Activated CD4-positive, alpha-beta T cell treated with anti-CD3 and anti-CD28 coated beads, Interleukin-2, amount 10 ng/mL, durations not matched to agents 24 days and 14 days (primary cell): ENCODE results near the gene KLK13. TPM values are rescaled to one million over a fixed set of nuclear protein-coding genes. Genes with fewer than 3 reads are reported as not detected.

ENCODE experiments used
- DNase-seq: peaks from one replicate; pipeline ENCODE4 v3.0.0; 2022
- H3K27ac Mint-ChIP-seq: one replicate; pipeline ENCODE4 v1.8.0; 2022; ENCODE audit warnings: mild to moderate bottlenecking, mixed read lengths
- H3K27me3 Mint-ChIP-seq: one replicate; pipeline ENCODE4 v1.8.0; 2022; ENCODE audit warnings: mixed read lengths
- H3K36me3 Mint-ChIP-seq: one replicate; pipeline ENCODE4 v1.8.0; 2022; ENCODE audit warnings: low read depth, mild to moderate bottlenecking, mixed read lengths
- H3K4me1 Mint-ChIP-seq: one replicate; pipeline ENCODE4 v1.8.0; 2021; ENCODE audit warnings: mixed read lengths
- H3K4me3 Mint-ChIP-seq: one replicate; pipeline ENCODE4 v1.8.0; 2022; ENCODE audit warnings: mild to moderate bottlenecking, moderate library complexity, mixed read lengths
- H3K9me3 Mint-ChIP-seq: one replicate; pipeline ENCODE4 v1.8.0; 2021; ENCODE audit warnings: mixed read lengths
- intact Hi-C: fragments of 100-400 bp; cut with micrococcal nuclease; formaldehyde crosslinking; loops from one replicate; pipeline ENCODE4 v1.15.1; 2023
- total RNA-seq: library from RNA; stranded (reverse); gene quantifications from 2 replicates; pipeline ENCODE4 v1.2.3, GENCODE V29; 2022

The KLK13 gene
- total RNA-seq, 1 donor from 2014 or later: not detected

DNA sequence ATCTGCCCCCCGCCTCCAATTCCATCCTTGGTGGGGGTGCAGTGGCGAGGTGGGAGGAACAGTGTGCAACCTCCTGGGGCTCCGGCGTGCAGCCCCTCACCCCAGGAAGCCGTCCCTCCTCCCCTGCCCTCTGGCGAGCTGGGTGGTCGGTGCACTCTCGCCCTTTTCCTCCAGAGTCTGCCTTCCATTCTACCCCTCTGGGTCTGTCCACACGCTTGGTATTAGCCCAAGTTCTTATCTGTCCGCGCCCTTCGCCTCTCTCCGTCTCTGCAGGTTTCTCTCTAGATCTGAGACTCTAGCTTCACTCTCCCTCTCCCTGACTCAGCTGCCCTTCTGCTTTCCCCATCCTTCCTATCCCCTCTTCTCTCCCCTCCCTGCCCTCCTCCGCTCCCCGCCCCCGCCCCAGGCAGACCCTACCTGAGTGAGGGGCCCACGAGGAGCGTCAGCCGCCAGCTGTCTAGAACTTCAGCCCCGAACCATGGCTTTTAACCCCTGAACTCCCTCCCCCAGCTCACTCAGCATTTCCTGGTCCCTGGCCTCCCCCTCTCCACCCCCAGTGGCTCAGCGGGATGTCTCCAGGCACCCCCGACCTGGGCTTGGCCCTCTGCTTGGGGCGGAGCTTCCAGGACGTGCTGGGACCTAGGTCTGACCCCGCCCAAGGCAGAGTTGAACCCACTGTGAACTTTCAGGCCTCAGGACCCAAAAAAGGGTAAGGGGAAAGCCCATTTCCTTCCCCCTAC lies 499 bp upstream of the KLK13 start:
- Mint-ChIP-seq H3K9me3 (peaks cover 9% of the 10 kb centered on the region), H3K4me3 (no peak overlapping the region), H3K27me3 (peaks cover 21% of the 10 kb centered on the region), H3K36me3 (no peaks in the 10 kb centered on the region), H3K4me1 (no peaks in the 10 kb centered on the region), H3K27ac (no peak overlapping the region)
- intact Hi-C loops: no loop called here
- DNase-seq: no peak

DNA sequence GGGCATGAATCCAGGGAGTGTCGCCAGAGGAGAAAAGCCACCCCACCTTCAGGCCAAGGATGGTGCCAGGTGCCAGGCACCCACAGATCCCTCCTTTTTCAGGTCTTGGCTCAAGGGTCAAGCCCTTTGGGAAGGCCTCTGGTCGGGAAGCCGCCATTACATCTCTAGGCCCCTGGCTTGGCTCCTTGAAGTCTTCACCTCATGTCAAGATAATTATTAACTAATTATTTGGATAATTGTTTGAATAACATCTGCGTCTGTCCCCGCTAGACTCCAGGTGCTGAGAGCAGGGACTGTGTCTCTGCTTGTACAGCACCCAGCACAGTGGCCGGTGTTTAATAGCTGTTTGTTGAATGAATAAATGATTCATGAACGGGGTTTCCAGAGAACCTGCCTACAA lies 1.2 kb downstream of the KLK13 start:
- intact Hi-C loops: no loop called here
- Mint-ChIP-seq H3K4me3 (no peak overlapping the region), H3K27me3 (peaks cover 21% of the 10 kb centered on the region), H3K4me1 (no peaks in the 10 kb centered on the region), H3K36me3 (no peaks in the 10 kb centered on the region), H3K9me3 (peaks cover 9% of the 10 kb centered on the region), H3K27ac (no peak overlapping the region)
- no peak for DNase-seq

DNA sequence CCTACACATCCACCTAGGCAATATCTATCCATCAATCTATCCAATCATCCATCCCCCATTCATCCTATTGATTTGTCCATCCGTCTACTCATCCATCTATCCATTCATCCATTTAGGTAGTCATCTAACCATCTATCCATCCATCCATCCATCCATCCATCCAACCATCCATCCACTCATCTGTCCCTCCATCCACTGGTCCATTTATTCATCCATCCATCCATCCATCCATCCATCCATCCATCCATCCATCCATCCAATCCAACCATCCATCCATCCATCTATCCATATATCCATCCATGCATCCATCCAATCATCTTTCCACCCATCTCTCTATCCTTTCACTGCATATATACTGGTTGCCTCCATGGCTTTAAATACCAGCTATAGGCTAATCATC lies 3.9 kb downstream of the KLK13 start:
- Mint-ChIP-seq H3K36me3 (no peaks in the 10 kb centered on the region), H3K9me3 (peaks cover 9% of the 10 kb centered on the region), H3K27me3 (peaks cover 13% of the 10 kb centered on the region), H3K27ac (no peak overlapping the region), H3K4me1 (no peaks in the 10 kb centered on the region), H3K4me3 (no peak overlapping the region)
- intact Hi-C loops: no loop called here
- no peak for DNase-seq

DNA sequence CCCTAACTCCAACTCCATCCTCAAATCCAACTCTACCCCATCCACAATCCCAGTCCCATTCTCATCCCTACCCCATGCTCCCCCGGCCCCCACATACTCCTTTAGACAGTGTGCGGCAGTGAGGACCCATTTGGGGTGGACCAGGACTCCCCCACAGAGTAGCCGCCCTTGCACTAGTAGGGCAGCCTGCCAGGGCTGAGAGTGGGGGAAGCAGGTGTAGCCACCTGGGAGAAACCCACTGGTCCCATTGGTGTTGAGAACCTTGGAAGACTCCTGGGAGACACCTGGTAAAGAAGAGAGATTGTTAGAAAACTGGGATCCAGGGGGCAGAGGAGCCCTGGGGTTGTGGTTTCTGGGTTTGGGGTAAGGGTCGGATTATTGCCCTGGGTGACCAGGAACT lies 4.6 kb downstream of the KLK13 start:
- H3K9me3 Mint-ChIP-seq: peaks cover 9% of the 10 kb centered on the region
- no peak overlapping the region for H3K27ac Mint-ChIP-seq
- H3K4me1 Mint-ChIP-seq: no peaks in the 10 kb centered on the region
- no peak overlapping the region for H3K4me3 Mint-ChIP-seq
- peaks cover 10% of the 10 kb centered on the region for H3K27me3 Mint-ChIP-seq
- intact Hi-C loops: no loop called here
- no peaks in the 10 kb centered on the region for H3K36me3 Mint-ChIP-seq
- DNase-seq: no peak

DNA sequence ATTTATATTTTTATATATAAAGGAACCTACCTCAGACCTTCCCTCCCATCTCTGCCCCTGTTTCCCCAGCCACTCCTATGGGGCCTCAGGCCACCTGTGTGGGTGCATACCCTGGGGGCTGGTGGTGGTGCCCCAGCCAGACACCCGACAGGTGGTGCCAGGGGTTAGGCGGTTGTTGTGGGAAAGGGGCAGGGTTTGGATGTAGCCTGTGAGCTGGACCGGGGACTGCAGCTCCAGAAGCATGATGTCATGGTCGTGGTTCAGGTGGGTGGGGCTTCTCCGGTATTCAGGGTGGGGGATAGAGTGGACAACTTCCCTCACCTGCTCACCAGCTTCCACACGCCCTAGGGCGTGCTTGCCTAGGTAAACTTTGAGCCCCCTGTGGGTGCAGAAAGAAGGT lies 5.2 kb downstream of the KLK13 start:
- Mint-ChIP-seq H3K9me3 (peaks cover 9% of the 10 kb centered on the region), H3K27me3 (peaks cover 8% of the 10 kb centered on the region), H3K36me3 (no peaks in the 10 kb centered on the region), H3K4me3 (no peak overlapping the region), H3K27ac (no peak overlapping the region), H3K4me1 (no peaks in the 10 kb centered on the region)
- intact Hi-C loops: no loop called here
- no peak for DNase-seq

DNA sequence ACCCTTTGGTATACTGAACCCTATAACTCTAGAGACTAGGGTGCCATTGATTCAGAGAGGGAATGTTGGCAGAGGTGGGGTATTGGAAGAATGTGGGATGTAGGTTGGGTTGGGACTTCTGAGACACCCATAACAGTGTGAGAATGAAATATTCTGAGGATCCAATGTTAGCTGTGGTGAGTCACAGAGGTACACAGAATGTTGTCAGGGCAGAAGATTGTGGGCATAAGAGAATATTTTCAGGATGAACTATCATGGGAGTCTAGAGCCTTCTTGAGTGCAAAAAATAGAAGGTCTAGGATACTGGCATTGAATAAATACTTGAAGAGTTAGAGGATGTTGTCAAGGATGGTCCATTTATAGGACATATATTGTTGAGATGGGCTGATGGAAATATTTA lies 9.0 kb downstream of the KLK13 start:
- Mint-ChIP-seq H3K9me3 (peaks cover 2% of the 10 kb centered on the region), H3K4me1 (no peaks in the 10 kb centered on the region), H3K36me3 (no peaks in the 10 kb centered on the region), H3K4me3 (no peak overlapping the region), H3K27me3 (peaks cover 16% of the 10 kb centered on the region), H3K27ac (no peak overlapping the region)
- DNase-seq: no peak
- intact Hi-C loops: no loop called here

DNA sequence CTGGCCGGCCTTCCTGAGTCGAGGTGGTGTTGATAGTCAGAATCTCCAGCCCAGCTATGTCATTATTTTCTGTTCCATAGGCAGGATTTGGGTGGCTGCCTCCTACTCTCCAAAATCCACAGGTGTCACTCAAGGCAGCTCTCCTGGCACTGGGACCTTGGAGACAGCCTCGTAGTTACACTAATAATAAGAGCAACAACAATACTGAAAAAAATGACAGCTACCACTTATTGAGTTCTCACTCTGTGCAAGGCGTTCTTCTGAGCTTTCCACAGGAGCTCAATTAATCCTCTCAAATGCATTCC lies 17.9 kb downstream of the KLK13 start:
- DNase-seq: no peak
- H3K4me1 Mint-ChIP-seq: no peaks in the 10 kb centered on the region
- no peaks in the 10 kb centered on the region for H3K36me3 Mint-ChIP-seq
- no peak overlapping the region for H3K27ac Mint-ChIP-seq
- intact Hi-C loops: no loop called here
- no peak overlapping the region for H3K4me3 Mint-ChIP-seq
- no peaks in the 10 kb centered on the region for H3K9me3 Mint-ChIP-seq
- peaks cover 12% of the 10 kb centered on the region for H3K27me3 Mint-ChIP-seq

DNA sequence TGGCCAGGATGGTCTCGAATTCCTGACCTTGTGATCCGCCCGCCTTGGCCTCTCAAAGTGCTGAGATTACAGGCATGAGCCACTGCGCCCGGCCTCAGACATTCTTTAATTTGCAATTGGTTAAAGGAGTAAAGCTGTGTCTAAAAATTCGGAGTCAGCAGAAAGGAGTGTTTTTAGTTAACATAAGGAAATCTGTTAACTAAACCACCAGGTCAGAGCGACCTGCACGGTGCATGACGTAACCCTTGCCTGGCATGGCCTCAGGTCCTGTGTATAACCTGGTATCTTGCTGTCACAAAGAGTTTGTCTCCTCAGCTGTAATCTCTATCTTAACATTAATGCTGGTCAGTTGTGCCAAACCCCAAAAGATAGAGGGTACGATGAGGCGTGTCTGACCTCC lies 20.6 kb downstream of the KLK13 start:
- H3K27ac Mint-ChIP-seq: no peak overlapping the region
- H3K9me3 Mint-ChIP-seq: no peaks in the 10 kb centered on the region
- intact Hi-C loops: no loop called here
- H3K27me3 Mint-ChIP-seq: peaks cover 12% of the 10 kb centered on the region
- no peaks in the 10 kb centered on the region for H3K4me1 Mint-ChIP-seq
- H3K36me3 Mint-ChIP-seq: no peaks in the 10 kb centered on the region
- H3K4me3 Mint-ChIP-seq: no peak overlapping the region
- DNase-seq: no peak

DNA sequence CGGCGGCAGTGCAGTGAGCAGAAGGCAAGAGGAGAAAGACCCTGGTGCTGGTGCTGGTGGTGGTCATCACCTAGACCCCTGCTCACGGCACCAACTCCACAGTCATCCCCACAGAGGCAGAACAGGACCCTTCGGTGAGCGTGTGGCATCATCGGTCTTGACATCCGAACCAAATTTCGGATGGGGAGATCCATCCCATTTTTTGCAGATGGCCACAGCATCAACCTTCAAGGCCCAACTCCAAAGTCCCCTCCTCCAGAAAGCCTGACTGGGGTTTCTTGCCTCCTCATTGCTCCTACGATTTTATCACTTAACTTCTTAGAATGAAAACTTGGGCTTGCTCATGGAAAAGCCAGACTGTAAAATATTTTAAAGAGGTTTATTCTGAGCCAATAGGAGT lies 21.4 kb downstream of the KLK13 start:
- DNase-seq: no peak
- H3K4me1 Mint-ChIP-seq: no peaks in the 10 kb centered on the region
- H3K27ac Mint-ChIP-seq: no peak overlapping the region
- no peaks in the 10 kb centered on the region for H3K9me3 Mint-ChIP-seq
- intact Hi-C loops: no loop called here
- H3K27me3 Mint-ChIP-seq: peaks cover 12% of the 10 kb centered on the region
- H3K36me3 Mint-ChIP-seq: no peaks in the 10 kb centered on the region
- no peak overlapping the region for H3K4me3 Mint-ChIP-seq

DNA sequence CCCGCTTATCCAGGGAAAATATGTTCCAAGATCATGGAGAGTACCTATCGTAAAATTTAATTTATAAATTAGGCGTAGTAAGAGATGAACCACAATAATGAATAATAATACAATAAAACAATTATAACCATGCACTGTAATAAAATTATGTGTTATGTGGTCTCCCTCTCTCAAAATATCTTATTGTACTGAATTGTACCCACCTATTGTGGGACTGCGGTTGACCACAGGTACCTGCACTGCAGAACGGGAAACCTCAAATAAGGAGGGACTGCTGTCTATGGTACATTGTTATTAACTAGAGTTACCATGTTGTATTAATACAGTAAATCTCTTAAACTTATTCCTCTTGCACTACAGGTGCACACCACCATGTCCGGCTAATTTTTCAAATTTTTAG lies 24.7 kb downstream of the KLK13 start:
- intact Hi-C loops: no loop called here
- DNase-seq: no peak
- H3K9me3 Mint-ChIP-seq: no peaks in the 10 kb centered on the region
- no peaks in the 10 kb centered on the region for H3K27me3 Mint-ChIP-seq
- H3K4me1 Mint-ChIP-seq: no peaks in the 10 kb centered on the region
- H3K27ac Mint-ChIP-seq: no peak overlapping the region
- H3K4me3 Mint-ChIP-seq: no peak overlapping the region
- H3K36me3 Mint-ChIP-seq: no peaks in the 10 kb centered on the region

DNA sequence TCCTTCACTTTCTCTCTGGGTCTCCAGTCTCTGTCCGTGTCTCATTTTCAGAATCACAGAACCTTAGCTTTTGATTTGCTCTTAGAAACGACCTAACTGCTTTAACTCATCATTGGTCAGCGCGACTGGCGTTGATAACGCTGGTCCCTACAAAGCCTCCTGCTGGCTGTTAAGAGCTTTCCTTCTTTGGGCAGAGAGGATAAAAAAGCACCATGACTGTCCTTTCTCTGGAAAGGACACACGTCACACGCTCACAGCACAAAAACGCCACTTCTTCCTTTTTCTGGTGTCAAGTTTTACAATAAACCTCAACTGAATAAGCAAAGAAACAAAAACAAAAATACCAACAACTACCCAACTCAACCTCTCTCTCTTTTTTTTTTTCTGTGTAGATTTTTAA lies 28.4 kb downstream of the KLK13 start:
- intact Hi-C loops: no loop called here
- Mint-ChIP-seq H3K9me3 (no peaks in the 10 kb centered on the region), H3K36me3 (no peaks in the 10 kb centered on the region)

DNA sequence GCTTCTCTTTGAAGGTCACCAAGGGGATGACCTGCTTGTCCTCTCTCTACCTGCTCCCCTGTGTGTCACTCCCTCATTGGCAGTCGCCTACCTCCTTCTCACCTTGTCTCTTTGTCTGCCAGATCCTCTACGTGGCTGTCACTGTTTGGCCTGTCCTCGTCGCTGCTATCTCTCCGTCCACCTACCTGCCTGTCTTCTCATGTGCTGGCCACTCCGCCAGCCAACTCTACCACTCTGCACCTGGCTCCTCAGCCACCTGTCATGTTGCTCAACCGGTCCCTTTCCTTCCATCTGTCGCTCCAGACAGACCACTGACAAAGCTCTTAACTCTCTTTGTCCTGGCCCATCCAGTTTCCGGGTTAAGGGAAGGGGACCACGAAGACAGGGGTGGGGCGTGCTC lies 30.2 kb downstream of the KLK13 start, which contains the start of gene KLK12:
Gene KLK12, minus strand, starts transcription at position 299 of the 400 bp plus-strand sequence. CDS start 381 bp downstream, outside the sequence.
- no peaks in the 10 kb centered on the region for H3K4me1 Mint-ChIP-seq
- intact Hi-C loops: no loop called here
- H3K27me3 Mint-ChIP-seq: no peaks in the 10 kb centered on the region
- no peak for DNase-seq
- no peaks in the 10 kb centered on the region for H3K36me3 Mint-ChIP-seq
- H3K27ac Mint-ChIP-seq: no peak within 1 kb of the TSS
- H3K9me3 Mint-ChIP-seq: no peaks in the 10 kb centered on the region
- H3K4me3 Mint-ChIP-seq: no peak within 1 kb of the TSS

More for the DNA sequence above, 28.4 kb downstream of the KLK13 start:
- no peak for DNase-seq
- H3K4me3 Mint-ChIP-seq: no peak overlapping the region
- no peaks in the 10 kb centered on the region for H3K4me1 Mint-ChIP-seq
- H3K27ac Mint-ChIP-seq: no peak overlapping the region
- no peaks in the 10 kb centered on the region for H3K27me3 Mint-ChIP-seq

DNA sequence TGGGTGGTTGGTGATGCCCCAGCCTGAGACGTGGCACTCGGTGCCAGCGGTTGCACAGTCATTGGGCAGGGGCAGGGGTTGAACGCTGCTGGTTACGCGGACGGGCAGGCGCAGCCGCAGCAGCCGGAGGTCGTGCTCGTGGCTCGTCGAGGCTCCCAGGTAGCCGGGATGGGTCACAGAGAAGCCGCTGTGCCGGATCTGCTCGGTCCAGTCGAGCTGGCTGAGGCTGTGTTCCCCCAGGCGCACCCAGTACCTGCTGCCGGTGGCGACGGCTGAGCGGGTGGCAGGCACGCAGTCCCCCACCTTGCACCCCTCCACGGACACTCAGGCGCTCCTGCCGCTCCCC lies 33.0 kb downstream of the KLK13 start:
- Mint-ChIP-seq H3K27ac (no peak overlapping the region), H3K27me3 (peaks cover 3% of the 10 kb centered on the region), H3K36me3 (no peaks in the 10 kb centered on the region), H3K9me3 (no peaks in the 10 kb centered on the region), H3K4me3 (no peak overlapping the region), H3K4me1 (no peaks in the 10 kb centered on the region)
- intact Hi-C loops: no loop called here
- no peak for DNase-seq

DNA sequence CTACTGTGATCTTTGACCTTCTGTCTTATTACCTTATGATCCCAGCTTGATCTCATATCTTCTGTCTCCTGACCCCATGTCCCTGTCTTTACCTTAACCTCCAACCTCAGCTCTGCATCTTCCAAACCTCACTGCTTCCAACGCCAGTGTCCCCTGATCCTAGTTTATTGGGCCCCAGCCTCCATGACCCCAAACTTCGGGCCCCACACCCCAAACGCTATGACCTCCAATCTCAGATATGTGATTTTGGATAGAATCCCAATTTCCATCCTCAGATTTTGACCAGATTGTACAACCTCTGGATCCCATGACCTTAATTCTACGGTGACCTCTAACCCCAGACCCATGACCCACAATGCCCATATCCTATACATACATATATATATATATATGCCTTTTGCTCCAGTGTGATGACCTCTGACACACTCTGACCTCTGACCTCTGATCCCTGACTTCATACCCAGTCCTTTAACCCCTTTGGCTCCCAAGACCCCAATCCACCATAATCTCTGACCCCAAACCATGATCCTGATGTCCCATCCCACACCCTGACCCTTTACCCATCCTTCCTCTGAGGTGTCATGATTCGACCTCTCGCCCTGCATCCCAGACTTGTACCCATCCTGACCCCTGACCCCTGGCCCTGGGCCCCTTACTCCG lies 33.5 kb downstream of the KLK13 start:
- Mint-ChIP-seq H3K4me1 (no peaks in the 10 kb centered on the region), H3K27me3 (peaks cover 3% of the 10 kb centered on the region), H3K4me3 (no peak overlapping the region), H3K27ac (no peak overlapping the region), H3K36me3 (no peaks in the 10 kb centered on the region), H3K9me3 (no peaks in the 10 kb centered on the region)
- DNase-seq: no peak
- intact Hi-C loops: no loop called here

DNA sequence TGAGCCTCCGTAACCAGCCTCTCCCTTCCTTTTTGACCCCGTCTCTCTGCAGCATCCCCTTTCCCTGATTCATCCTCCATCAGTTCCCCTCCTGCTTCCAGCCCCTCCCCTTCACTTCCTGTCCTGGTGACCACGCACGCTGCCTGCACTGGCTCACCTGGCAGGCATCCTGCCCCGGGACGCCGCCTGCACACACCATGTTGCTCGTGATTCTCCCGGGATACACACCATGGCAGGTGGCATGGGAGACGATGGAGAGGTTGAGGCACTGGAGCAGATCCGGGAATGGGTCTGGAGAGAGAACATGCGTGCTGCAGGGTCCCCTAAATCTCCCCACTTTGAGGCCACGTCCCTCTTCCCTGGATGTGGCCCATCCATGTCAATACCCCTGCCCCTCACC lies 34.3 kb downstream of the KLK13 start:
- intact Hi-C loops: no loop called here
- no peak for DNase-seq
- Mint-ChIP-seq H3K4me1 (no peaks in the 10 kb centered on the region), H3K9me3 (no peaks in the 10 kb centered on the region), H3K4me3 (no peak overlapping the region), H3K36me3 (no peaks in the 10 kb centered on the region), H3K27me3 (peaks cover 3% of the 10 kb centered on the region), H3K27ac (no peak overlapping the region)
